ENCODE measurements around the gene GRK5. TPM values are rescaled to one million over a fixed set of nuclear protein-coding genes. Genes with fewer than 3 reads are reported as not detected.

The GRK5 gene
- total and polyA plus RNA-seq, 4 donors: 18.5 to 43.1 (median 40.3) TPM

GRCh38 chr10:119305860-119306513 lies 98.6 kb downstream of the GRK5 start:
- ATAC-seq (ENCODE audit: insufficient read depth, low FRiP score) (peak; percentile 31), DNase-seq (peak in 1 of 3 donors; percentile 35)
- Histone ChIP-seq H3K27ac (ENCODE audit: low read depth in 1 of 2, low read length in 1 of 2) (peak overlapping the region; percentile 30 to 75), H3K4me3 (no peak overlapping the region), H3K36me3 (ENCODE audit: control insufficient read depth in 4 of 4, insufficient read depth in 4 of 4, low read length in 4 of 4) (peaks cover 0 to 2% (median 0%) of the 10 kb centered on the region in 4 donors), H3K9me3 (ENCODE audit: control insufficient read depth in 4 of 4, insufficient read depth in 3 of 4, low read length in 3 of 4) (no peaks in the 10 kb centered on the region), H3K9ac (ENCODE audit: insufficient read depth in 1 of 2, low read length in 2 of 2) (no peak overlapping the region), H3K4me1 (ENCODE audit: control insufficient read depth in 5 of 5, insufficient read depth in 5 of 5, low read length in 5 of 5) (peaks cover 0 to 43% (median 17%) of the 10 kb centered on the region in 5 donors), H3K27me3 (ENCODE audit: control insufficient read depth in 3 of 3, insufficient read depth in 3 of 3, low read length in 2 of 3) (no peaks in the 10 kb centered on the region)
- TF ChIP-seq CTCF (IDR thresholded peaks at IDR 0.05; ENCODE audit: control extremely low read depth, extremely low read depth): no peak
- WGBS, 2 donors: 13 to 41% methylated on average over 11 of the region's 11 CpGs

DNA sequence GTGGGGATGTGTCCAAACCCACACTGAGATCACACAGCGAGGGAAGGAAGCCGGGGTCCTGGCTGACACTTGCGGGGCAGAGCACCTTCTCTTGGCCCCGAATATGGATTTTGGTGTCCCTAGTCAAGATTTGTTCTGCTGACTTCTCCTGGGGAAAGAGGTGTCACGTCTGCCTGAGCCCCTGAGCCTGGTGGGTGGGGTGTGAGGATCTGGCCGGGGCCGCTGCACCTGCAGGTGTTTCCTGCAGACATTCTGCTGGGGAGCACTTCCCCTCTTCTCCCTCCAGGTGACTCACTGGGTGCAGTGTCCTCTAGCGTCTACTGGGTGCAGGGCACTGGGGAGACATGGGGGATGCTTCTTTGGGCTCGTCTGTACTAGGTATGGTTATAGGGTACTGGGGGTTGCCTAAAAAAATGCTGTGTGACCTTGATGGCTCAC lies 99.2 kb downstream of the GRK5 start:
- H3K27ac ChIP-seq (ENCODE audit: low read depth in 1 of 2, low read length in 1 of 2): peak overlapping the region in 1 of 2 donors; percentile 75
- DNase-seq (no peak), ATAC-seq (ENCODE audit: insufficient read depth, low FRiP score) (peak; percentile 30)
- WGBS, 2 donors: 32 to 54% methylated on average over 9 of the region's 9 CpGs
- H3K4me1 ChIP-seq (ENCODE audit: control insufficient read depth in 5 of 5, insufficient read depth in 5 of 5, low read length in 5 of 5): peaks cover 0 to 39% (median 11%) of the 10 kb centered on the region in 5 donors
- no peaks in the 10 kb centered on the region for H3K27me3 ChIP-seq (ENCODE audit: control insufficient read depth in 3 of 3, insufficient read depth in 3 of 3, low read length in 2 of 3)
- no peak overlapping the region for H3K4me3 ChIP-seq
- peaks cover 0 to 2% (median 0%) of the 10 kb centered on the region in 4 donors for H3K36me3 ChIP-seq (ENCODE audit: control insufficient read depth in 4 of 4, insufficient read depth in 4 of 4, low read length in 4 of 4)
- no peak overlapping the region for H3K9ac ChIP-seq (ENCODE audit: insufficient read depth in 1 of 2, low read length in 2 of 2)
- no peak for TF ChIP-seq CTCF (IDR thresholded peaks at IDR 0.05; ENCODE audit: control extremely low read depth, extremely low read depth)
- no peaks in the 10 kb centered on the region for H3K9me3 ChIP-seq (ENCODE audit: control insufficient read depth in 4 of 4, insufficient read depth in 3 of 4, low read length in 3 of 4)

- WGBS, 2 donors: 84 to 86% methylated on average over 4 of the region's 4 CpGs
- Histone ChIP-seq H3K27ac (ENCODE audit: low read depth in 1 of 2, low read length in 1 of 2) (no peak overlapping the region), H3K4me3 (no peak overlapping the region), H3K9me3 (ENCODE audit: control insufficient read depth in 4 of 4, insufficient read depth in 3 of 4, low read length in 3 of 4) (no peaks in the 10 kb centered on the region), H3K36me3 (ENCODE audit: control insufficient read depth in 4 of 4, insufficient read depth in 4 of 4, low read length in 4 of 4) (peaks cover 0 to 2% (median 0%) of the 10 kb centered on the region in 4 donors), H3K27me3 (ENCODE audit: control insufficient read depth in 3 of 3, insufficient read depth in 3 of 3, low read length in 2 of 3) (no peaks in the 10 kb centered on the region), H3K4me1 (ENCODE audit: control insufficient read depth in 5 of 5, insufficient read depth in 5 of 5, low read length in 5 of 5) (peaks cover 0 to 37% (median 7%) of the 10 kb centered on the region in 5 donors), H3K9ac (ENCODE audit: insufficient read depth in 1 of 2, low read length in 2 of 2) (no peak overlapping the region)
- no peak for DNase-seq
- no peak for TF ChIP-seq CTCF (IDR thresholded peaks at IDR 0.05; ENCODE audit: control extremely low read depth, extremely low read depth)
- no peak for ATAC-seq (ENCODE audit: insufficient read depth, low FRiP score)
Observed at GRCh38 chr10:119306986-119307392, 99.6 kb downstream of the GRK5 start.

All from lung (tissue), 12 donors.